ENCODE data around the gene GLI3.

GLI3 gene

DNA sequence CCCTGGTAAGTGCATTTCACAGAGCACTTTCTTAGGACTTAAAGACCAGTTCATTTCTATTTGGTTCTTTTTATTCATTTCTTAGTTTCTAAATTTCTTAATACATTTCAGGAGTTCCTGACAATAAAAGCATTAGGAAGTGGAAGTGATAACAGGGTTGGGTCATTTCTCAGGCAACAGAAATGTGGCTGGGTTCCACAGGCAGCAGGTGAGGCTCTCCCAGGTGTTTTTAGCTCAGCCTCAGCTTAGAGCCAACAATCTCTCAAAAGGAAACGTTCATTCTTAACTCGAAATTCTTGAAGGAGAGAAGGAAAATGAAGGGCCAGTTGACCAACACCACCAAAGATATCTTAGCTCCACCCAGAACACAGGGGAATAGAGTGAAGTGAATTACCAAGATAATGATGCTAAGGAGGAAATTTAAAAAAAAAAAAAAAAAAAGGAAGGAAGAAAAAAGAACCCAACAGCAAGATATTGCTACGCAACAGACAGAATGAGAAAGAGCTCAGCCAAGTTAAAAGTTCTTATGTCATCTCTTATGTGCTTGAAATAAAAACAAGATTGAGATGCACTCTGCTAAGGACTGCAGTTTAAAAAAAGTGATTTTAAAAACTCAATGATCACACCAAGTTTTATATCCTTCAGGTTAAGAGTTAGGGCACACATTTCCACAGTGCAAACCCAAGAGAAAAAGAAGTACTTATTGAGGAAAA, 230.1 kb downstream of the GLI3 start:
- DNase-seq (ENCODE audit: low read depth in 2 of 3, low spot score in 1 of 3): no peak

DNA sequence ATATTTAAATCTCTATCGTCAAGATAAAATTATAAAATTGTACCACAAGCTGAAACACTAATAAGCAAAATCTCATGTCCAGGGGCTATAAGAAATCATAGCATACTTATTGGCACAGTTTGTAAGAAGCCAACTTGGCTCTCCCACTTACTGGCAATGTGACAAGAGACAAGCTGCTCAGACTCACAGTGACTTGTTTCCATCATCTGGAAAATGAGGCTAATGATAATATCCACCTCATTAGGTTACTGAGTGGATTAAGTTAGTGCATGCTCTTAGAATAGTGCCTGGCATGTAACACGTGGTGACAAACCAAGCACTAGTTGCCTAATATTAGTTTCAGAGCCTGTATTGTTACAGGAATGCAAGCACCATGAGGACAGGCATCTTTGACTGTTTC, 234.4 kb downstream of the GLI3 start:
- DNase-seq (ENCODE audit: low read depth in 2 of 3, low spot score in 1 of 3): no peak

DNA sequence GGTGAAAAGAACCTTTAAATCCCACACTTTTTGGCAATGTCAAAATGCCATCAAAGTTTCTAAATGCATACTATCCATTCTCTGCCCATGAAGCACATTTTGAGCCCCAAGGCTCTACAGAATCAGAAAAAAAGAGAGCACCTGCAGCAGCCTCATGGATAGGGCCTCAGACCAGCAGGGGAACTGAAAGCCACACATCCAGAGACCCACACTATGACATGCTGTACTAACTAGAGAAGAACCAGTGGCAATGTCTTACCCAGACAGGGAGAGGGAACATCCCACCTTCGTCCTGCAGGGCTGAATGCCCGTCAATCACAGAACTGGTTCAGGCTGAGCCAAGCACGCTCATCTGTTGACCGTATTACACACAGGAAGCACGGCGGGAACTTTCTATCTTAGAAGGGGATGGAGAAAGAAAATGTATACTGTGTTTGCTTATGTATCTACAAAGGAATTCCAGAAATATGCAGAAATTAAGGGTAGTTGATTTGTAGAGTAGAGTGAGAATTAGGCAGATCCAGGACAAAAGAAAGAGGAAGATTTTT, 237.2 kb downstream of the GLI3 start:
- no peak for DNase-seq (ENCODE audit: low read depth in 2 of 3, low spot score in 1 of 3)

DNA sequence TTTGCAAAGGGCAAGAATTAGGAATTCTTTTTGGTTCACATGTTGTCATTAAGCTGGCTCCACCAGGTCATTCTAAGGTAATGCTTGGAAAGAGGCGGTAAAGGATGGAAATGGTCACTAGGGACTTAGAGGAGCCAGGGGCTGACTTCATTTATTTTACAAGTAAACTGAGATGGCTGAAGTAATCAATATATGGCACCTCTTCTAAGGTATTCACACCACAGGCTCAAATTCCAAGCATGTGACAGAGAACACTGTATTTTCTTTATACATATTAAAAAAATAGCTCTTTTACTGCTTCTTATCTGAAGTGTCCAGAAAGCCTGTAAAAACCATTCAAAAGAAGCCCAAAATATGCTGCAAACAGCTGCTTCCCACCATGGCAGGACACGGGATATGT, 239.0 kb downstream of the GLI3 start:
- DNase-seq (ENCODE audit: low read depth in 2 of 3, low spot score in 1 of 3): no peak

DNA sequence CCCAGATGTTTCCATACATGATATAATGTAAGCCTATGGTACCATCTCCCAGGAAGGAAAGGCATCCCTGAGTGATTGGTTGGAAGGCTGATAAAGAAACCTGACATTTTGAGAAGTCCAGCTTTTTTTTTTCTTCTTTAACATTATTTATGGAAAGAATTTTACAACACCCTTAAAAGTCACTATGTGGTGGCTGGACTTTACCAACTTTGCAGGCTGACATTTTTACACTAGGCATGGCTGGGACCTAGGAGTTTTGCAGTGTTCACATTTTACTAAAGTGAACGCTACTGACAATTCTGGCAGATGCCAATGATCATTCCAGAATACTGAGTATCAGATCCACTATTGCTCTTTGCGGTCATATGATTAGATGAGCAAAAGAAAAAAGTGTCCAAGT, 239.9 kb downstream of the GLI3 start:
- no peak for DNase-seq (ENCODE audit: low read depth in 2 of 3, low spot score in 1 of 3)

DNA sequence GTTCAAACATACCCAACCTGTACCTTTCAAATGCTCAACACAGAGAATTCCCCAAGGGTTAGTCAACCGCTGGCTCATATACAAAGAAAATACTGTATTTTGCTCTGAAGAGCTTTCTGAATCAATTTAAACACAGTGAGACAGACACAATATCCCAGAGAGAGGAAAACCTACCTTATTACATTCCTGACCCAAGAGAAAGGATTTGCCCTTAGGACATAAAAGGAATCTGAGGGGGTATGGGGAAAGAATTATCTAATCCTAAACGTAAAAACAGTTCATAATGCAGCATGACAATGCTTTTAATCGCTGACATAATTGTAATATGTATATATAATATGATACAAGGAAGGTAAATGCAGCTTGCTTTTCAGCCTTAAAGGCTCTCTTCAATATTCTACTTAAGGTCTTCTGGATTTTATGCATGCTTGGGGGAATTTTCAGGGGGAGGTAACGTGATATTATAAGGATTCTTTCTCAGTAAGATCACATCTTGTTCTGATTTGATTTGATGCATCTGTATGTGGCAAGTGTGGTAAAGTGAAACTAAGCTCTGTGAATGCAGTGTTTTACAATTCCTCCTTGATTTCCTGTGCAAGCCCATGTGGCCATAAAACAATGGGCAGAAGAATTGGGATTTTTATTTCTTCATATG, 240.5 kb downstream of the GLI3 start:
- DNase-seq (ENCODE audit: low read depth in 2 of 3, low spot score in 1 of 3): no peak

DNA sequence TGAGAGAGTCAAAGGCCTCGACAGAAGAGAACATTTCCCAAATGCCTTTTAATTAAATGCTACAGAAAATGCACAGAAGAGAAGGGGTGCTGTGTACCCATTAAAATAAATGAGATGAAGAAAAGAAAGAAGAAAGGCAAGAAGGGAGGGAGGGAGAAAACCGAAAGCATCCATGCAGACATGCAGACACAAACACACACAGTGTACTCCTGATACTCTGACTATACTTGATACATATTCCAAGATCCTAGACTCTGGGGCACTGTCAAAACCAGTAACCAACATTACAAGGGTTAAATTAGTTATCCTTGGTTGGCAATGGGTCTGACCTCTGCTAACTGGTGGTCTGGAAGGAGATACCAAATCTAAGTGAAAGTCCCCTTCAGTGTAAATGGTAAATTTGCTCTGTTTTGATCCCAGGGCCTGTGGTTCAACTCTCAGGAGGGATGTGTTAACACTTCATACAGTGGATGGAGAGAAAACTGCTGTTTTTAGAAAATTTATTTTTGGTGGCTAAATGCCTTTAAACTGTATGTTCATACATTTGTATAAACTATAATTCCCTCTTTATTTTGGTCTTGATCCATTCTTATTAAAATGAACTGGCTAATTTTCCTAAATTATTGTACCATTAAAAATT, 241.3 kb downstream of the GLI3 start:
- DNase-seq (ENCODE audit: low read depth in 2 of 3, low spot score in 1 of 3): no peak

DNA sequence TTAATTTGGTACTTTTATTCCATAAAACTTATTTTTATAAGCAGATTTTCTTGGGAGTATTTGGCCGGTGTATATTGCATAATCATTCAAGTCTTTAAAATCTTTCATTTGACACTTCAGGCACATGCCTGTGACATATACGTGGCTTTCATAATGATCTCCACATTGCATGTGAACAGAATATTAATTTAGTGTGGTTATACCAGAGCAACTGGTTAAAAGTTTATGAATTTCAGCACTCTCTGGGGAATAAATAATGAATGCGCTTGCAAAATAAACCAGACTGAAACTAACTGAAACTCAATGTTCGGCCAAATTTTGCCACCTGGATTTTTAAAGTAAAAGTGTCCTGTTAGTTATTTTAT, 242.3 kb downstream of the GLI3 start:
- DNase-seq (ENCODE audit: low read depth in 2 of 3, low spot score in 1 of 3): no peak

DNA sequence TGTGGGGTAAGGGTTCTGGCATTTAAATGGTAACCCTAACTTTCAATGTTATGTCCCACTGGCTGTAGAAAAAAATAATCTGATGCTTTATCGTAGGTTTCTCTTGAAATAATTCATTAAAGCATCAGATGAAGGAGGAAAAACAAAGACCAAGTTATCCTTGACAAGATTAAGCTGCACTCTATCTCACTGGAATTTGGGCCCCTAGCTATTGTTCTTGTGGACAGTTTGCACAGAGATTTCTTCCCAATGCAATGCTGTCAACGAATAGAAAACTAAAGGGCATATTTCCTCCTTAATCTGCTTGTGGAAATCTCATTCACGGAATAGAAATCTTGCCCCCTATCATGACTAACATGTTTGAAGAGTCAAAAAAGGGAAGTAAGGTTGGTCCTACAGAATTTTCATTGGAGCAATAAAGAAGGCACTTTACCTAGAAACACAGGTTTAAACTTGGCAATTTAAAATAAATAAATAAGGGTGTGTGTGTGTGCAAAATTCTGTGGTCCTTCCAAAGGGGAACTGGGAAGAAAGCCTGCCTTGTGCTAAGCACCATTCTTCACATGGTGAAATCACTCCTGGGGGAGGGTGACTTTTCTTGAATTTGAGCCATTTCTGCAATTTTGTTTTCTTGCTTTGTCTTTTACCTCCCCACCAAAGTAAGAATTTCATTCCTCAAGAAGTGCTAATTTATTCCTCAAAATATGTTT, 242.8 kb downstream of the GLI3 start:
- no peak for DNase-seq (ENCODE audit: low read depth in 2 of 3, low spot score in 1 of 3)

DNA sequence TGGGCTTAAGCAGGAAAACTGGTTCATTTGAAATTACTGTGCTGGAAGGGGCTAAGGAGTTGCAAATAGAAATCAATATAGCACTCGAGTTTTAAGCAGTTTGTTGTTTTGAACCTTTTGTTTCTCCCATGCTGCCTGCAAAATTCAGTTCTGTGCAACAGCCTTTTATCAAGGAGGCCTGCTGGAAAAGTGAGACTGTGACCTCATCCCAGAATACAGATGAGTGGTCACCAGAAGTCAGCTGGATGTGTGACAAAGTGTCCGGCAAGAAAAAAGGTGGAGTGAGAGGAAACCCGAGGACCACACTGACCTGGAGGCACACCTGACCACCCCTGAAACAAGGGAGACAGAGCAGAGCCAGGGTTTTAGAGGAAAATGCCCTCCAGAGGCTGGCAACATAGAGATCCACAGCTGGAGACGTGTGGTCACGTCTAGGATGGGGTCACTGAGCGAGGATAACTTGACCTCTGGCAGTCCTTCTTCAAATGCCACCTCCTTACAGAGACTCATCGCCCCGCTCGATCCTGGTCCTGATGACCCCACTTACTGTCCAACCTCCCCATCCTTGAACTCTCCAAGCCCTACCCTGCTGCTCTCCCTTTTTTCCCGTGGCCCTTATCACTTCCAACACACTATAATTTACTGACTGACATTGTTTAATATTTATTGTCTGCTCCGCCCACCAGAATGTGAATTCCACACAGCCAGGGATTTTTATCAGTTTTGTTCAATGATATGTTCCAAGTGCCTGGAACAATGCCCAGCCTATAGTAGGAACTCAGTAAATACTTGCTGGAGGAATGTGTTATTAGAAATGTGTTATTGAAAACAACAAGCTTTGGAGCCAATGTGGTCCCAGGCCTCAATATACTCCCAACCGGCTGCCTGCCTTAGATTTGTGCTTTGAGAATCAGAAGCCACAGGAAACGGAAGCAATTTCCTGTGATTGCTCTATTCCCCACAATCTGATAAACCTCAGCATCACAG, 243.8 kb downstream of the GLI3 start:
- DNase-seq (ENCODE audit: low read depth in 2 of 3, low spot score in 1 of 3): no peak

DNA sequence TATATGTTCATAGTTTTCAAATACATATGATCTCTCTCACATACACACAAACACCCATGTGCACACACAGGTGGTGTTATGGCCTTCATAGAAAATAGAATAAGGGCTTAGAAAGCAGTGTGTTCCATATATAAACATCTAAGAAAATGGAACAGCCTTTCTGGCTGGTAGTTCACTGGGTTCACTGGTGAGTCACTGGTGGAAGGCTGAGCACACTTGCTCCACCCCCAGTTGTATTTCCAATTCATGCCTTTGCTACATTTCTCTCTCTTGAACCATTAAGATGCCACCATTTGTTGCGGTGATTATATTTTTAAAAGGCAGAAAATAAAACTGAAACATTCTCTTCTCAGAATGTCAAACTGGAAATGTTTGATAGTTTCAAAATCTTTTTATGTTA, 252.1 kb downstream of the GLI3 start:
- no peak for DNase-seq (ENCODE audit: low read depth in 2 of 3, low spot score in 1 of 3)

DNA sequence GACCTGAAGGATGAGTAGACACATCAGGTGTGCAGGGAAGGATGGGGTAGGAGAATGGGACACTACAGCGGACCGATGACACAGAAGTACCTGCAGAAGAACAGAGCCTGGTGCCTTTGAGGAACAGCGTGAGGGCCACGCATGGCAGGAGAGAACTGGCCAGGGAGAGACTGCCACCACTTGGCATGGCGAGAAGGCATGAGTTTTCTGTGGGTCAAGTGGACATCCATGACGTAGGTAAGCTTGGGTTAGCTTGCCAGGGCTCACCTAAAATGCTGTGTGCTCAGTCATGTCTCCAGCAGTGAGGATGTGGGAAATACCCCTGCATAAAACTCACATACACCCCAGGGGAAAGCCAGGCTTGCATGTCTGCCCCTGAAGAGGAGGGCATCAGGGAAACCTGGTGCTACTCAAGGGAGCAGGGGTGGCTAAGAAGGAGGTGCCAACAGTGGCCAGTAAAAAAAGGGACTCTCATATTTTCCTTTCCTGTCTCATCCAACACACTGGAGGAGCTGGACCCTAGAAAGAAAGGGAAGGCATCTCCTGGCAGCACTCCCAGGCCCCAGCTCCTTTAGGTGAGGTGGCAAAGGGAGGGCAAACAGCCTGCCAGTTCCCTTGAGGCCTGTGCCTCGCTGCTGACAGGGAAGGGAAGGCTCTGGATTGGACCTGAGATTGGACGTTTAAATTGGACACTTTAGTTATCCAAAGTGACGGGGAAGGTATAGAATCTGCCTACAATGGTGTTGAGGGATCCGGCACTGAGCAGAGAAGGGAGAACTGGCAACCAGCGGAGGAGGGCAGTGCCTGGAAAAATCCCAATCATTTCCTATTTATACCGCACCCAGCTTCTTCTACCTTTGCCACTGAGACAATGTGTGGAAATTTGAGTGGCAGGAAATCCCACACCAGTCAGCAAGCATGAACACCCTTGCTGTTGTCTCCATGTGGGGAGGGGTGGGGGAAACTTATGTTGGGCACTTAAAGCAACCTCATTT, 255.7 kb downstream of the GLI3 start:
- DNase-seq (ENCODE audit: low read depth in 2 of 3, low spot score in 1 of 3): no peak

DNA sequence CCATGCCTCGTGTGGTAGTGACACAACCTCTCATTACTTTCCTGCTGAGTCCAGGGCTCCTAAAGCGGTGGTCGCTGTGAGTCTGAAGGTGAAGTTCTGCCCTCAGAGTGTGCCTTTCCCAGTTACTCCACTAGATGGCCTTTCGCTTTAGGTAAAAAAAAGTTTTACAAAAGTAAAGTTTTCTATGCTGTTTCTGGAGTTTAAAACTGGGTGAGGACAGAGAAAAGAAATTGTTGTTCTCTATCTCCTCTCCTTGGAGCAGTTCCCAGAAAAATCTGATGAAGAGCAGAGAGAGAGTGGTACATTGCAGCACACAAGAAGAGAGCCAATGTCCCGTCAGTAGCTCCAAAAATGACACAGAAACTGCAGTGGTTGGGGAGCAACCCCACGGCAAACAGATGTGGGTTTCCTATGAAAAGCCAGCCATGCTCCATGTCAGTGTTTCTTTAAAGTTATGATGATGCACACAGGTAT, 257.1 kb downstream of the GLI3 start:
- peak in 1 of 3 donors; percentile 6 for DNase-seq (ENCODE audit: low read depth in 2 of 3, low spot score in 1 of 3)

DNA sequence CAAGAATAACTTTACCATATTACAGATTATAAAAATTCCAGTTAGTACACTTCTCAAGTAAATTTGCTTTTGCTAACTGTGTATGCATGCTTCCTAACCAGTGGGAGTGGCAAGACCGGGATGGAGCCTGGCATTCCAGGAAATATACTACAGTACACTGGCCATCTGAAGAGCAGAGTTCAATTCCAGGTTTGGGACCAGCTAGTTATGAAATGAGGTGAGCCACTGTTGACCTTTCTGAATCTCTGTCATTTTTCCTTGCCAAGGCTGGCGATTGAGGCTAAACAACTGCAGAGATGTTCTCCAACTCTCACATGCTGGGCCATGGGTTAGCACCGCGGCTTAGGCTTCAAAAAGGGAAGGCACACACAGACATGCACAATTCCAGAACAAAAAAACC, 258.2 kb downstream of the GLI3 start:
- no peak for DNase-seq (ENCODE audit: low read depth in 2 of 3, low spot score in 1 of 3)

DNA sequence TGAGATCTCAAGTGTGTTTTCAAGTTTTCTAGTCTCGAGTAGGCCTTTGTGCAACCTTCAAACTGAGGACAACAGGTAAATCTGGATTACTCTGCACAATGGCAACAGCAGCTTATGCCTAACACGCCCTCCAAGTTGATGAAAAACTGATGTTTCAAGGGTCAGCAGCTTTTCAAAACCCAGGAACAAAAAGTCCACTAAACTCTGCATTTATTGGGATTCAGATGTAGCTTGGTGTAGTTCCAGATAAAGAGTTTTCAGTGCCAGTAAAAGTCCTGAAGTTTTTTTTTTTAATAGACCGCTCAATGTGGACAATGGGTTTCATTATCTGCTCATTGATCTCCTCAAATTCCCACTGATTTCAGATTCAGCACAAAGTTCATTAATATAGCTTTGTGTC, 259.3 kb downstream of the GLI3 start:
- DNase-seq (ENCODE audit: low read depth in 2 of 3, low spot score in 1 of 3): no peak

DNA sequence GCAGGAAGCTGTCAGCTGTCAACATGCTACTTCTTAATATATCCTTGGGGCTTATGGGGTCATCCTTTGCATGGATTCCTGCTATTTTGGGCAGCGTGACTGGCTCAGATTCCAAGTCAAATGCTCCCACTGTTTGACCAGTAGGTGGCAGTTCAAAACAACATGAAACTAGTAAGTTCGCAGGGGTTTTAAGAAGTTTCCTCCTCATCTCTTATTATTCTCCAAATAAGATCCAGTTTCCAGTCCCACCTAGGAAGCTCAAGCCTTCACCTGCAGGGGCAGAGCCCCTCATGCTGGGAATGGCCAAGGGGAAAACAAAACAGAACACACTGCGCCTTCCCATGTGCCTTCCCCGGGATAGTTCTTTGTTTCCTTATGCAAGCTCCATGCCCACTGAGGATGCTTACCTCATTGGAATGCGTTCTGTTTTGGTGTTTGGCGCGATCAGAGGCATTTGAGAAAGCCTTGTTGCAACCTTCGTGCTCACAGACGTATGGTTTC, 259.8 kb downstream of the GLI3 start:
- DNase-seq (ENCODE audit: low read depth in 2 of 3, low spot score in 1 of 3): no peak

DNA sequence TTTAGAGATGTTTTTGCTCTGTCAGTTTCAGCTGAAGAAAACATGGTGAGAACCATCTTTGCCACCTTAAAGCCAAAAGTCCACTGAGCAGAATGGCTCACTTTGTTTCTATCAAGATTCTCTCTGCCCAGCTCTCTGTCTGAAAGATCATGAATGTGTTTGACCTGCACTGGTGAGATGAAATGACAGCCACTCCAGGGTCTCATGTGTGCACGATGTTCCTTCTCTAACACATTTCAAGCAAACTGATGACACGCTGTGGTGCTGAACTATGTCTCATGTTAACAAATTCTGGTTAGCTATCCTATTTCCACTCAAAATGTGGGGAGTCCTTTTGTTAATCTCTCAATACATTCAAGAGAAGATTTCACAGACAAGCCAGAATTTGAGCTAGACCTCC, 260.6 kb downstream of the GLI3 start:
- no peak for DNase-seq (ENCODE audit: low read depth in 2 of 3, low spot score in 1 of 3)

DNA sequence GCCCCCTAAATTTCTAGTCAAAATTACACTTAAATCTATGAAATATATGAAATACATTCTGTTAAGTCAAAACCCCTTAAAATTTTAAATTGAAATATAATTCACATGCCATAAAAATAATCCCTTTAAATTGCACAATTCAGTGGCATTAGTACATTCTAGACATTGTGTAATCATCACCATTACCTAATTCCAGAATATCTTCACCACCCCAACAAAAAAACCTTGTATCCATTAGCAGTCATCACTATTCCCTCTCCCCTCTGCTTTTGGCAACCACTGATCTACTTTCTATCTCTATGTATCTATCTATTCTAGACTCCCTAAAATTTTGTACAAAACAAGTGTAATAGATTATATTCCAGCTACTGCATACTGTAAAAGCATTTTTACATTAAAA, 261.2 kb downstream of the GLI3 start:
- no peak for DNase-seq (ENCODE audit: low read depth in 2 of 3, low spot score in 1 of 3)
